DND-41 (cell line): ENCODE data around the gene TYMS.

Source experiments
- ATAC-seq: fragments of 200-7000 bp; cut with Tn5 transposase; 3 replicates; pipeline ENCODE4 v1.9.1; 2021; ENCODE audit warnings: low read depth; ENCODE audit not compliant: insufficient read depth
- DNase-seq: peaks from one replicate; pipeline ENCODE4 v3.0.0-alpha.2; 2020
- H2AFZ ChIP-seq: 2 replicates; pipeline ENCODE4 v1.6.0; 2012; ENCODE audit warnings: low read depth, low read length
- H3K27ac ChIP-seq: 2 replicates; pipeline ENCODE4 v1.5.1; 2012; ENCODE audit warnings: low read length, inconsistent platforms
- H3K27me3 ChIP-seq: fragments of 200-600 bp; sonication (generic); 2 replicates; pipeline ENCODE4 v1.6.0; 2012; ENCODE audit warnings: low read length, mild to moderate bottlenecking, inconsistent platforms; ENCODE audit not compliant: insufficient read depth, poor library complexity
- H3K36me3 ChIP-seq: 2 replicates; pipeline ENCODE4 v1.5.1; 2012; ENCODE audit warnings: low read length, inconsistent platforms; ENCODE audit not compliant: insufficient read depth
- H3K4me1 ChIP-seq: 2 replicates; pipeline ENCODE4 v1.5.1; 2012; ENCODE audit warnings: mild to moderate bottlenecking, low read length; ENCODE audit not compliant: insufficient read depth
- H3K4me2 ChIP-seq: 2 replicates; pipeline ENCODE4 v1.6.0; 2012; ENCODE audit warnings: mild to moderate bottlenecking, moderate library complexity, low read length, inconsistent platforms; ENCODE audit not compliant: insufficient read depth
- H3K4me3 ChIP-seq, 2 experiments: fragments of 200-600 bp in 1 of 2; shearing (Covaris generic) in 1 of 2; 2 replicates each; pipeline ENCODE4 v1.5.1; 2012 to 2016; ENCODE audit warnings: inconsistent platforms in 2 of 2, low read length in 2 of 2, mild to moderate bottlenecking in 2 of 2, low read depth in 1 of 2, moderate library complexity in 1 of 2
- H3K79me2 ChIP-seq: 2 replicates; pipeline ENCODE4 v1.6.0; 2012; ENCODE audit warnings: low read length, inconsistent platforms; ENCODE audit not compliant: insufficient read depth
- H3K9ac ChIP-seq: 2 replicates; pipeline ENCODE4 v1.6.0; 2012; ENCODE audit warnings: low read depth, mild to moderate bottlenecking, inconsistent platforms, low read length, moderate library complexity
- H3K9me3 ChIP-seq: 2 replicates; pipeline ENCODE4 v1.5.1; 2012; ENCODE audit warnings: low read length, moderate library complexity, mild to moderate bottlenecking, inconsistent platforms; ENCODE audit not compliant: insufficient read depth, severe bottlenecking
- H4K20me1 ChIP-seq: 2 replicates; pipeline ENCODE4 v1.6.0; 2012; ENCODE audit warnings: low read length; ENCODE audit not compliant: insufficient read depth
- CTCF ChIP-seq: IDR thresholded peaks from 2 replicates; pipeline ENCODE4 v1.5.1; 2012; ENCODE audit warnings: borderline replicate concordance, low read length, moderate library complexity, mild to moderate bottlenecking; ENCODE audit not compliant: poor library complexity, severe bottlenecking; ENCODE audit errors: extremely low read depth
- EZH2 ChIP-seq: IDR thresholded peaks from 3 replicates; pipeline ENCODE4 v1.6.1; 2012; ENCODE audit warnings: borderline replicate concordance, low read depth, mild to moderate bottlenecking, moderate library complexity, low read length, inconsistent platforms; ENCODE audit not compliant: severe bottlenecking

TYMS gene

DNA sequence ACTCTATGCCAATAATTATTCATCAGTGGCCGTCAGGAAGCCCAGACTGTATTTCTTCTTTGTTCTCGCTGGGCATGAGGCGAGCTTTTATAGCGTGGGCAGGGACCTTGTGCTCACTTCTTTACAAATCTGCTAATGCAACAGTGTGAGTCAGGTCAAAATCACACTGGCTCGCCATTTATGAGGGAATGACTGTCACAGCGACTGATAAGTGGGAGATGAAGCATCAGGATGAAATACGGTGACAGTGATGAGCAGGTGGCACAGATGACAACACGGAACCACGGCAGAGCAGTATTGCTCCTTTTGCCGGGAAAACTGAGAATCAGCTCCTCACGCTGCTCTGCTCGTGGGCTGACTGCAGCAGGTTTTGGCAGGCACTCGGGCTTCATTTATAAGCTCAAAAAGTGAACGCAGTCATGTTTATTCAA, 20.5 kb downstream of the TYMS start:
- DNase-seq (no peak), ATAC-seq (no peak)
- Histone ChIP-seq H3K4me1 (peaks cover 36% of the 10 kb centered on the region), H3K4me2 (no peak overlapping the region), H3K27ac (peak overlapping the region; percentile 23; the same call in 1 of the 2 replicates), H2AFZ (no peak overlapping the region), H3K9me3 (no peaks in the 10 kb centered on the region), H3K36me3 (peaks cover 58% of the 10 kb centered on the region), H4K20me1 (0 out of 2 replicates have a peak, but pooled peaks cover 4% of the 10 kb centered on the region), H3K9ac (no peak overlapping the region), H3K79me2 (no peaks in the 10 kb centered on the region), H3K4me3 (no peak overlapping the region), H3K27me3 (no peaks in the 10 kb centered on the region)
- TF ChIP-seq EZH2, result no peak
- TF ChIP-seq CTCF, result no peak

- Histone ChIP-seq H2AFZ (no peak overlapping the region), H4K20me1 (0 out of 2 replicates have a peak, but pooled peaks cover 4% of the 10 kb centered on the region), H3K36me3 (peaks cover 51% of the 10 kb centered on the region), H3K79me2 (no peaks in the 10 kb centered on the region), H3K9me3 (no peaks in the 10 kb centered on the region), H3K27ac (no peak overlapping the region), H3K4me3 (no peak overlapping the region), H3K4me1 (peaks cover 42% of the 10 kb centered on the region), H3K9ac (no peak overlapping the region), H3K27me3 (no peaks in the 10 kb centered on the region), H3K4me2 (no peak overlapping the region)
- ATAC-seq (no peak), DNase-seq (no peak)
- TF ChIP-seq CTCF (no peak), EZH2 (no peak)
Measured at GRCh38 chr18:678482-679182, 21.2 kb downstream of the TYMS start.

DNA sequence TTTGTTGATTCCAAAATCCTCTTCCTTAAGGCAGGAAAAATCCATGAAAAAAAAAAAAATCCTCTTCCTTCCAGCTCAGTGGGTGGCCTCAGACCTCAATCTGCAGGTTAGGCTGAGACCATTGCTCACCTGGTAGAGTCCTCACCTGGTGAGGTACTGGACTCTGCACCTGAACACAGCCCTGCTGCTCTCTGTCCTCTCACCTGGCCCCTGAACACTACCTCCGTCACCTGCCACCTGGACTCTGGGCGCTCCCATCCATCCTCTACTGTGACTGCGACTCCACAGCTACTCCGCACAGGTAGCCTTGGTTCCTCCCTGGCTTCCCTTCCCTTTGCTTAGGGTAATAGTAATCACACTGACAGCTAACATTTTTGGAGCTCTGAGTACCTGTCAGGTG, 22.1 kb downstream of the TYMS start:
- H3K27me3 ChIP-seq, result no peaks in the 10 kb centered on the region
- H3K79me2 ChIP-seq, result no peaks in the 10 kb centered on the region
- no peak for ATAC-seq
- peak overlapping the region; percentile 90 for H3K27ac ChIP-seq
- H3K4me2 ChIP-seq, result no peak overlapping the region
- peaks cover 43% of the 10 kb centered on the region for H3K36me3 ChIP-seq
- H3K4me3 ChIP-seq, result no peak overlapping the region
- H4K20me1 ChIP-seq, result 0 out of 2 replicates have a peak, but pooled peaks cover 4% of the 10 kb centered on the region
- no peaks in the 10 kb centered on the region for H3K9me3 ChIP-seq
- H2AFZ ChIP-seq, result no peak overlapping the region
- TF ChIP-seq EZH2 (no peak), CTCF (no peak)
- no peak for DNase-seq
- H3K4me1 ChIP-seq, result peaks cover 44% of the 10 kb centered on the region
- no peak overlapping the region for H3K9ac ChIP-seq
